DND-41 (cell line): Measurements from ENCODE around the gene VAMP1.

Source experiments
- ATAC-seq: fragments of 200-7000 bp; cut with Tn5 transposase; 3 replicates; pipeline ENCODE4 v1.9.1; 2021; ENCODE audit warnings: low read depth; ENCODE audit not compliant: insufficient read depth
- DNase-seq: peaks from one replicate; pipeline ENCODE4 v3.0.0-alpha.2; 2020
- H2AFZ ChIP-seq: 2 replicates; pipeline ENCODE4 v1.6.0; 2012; ENCODE audit warnings: low read depth, low read length
- H3K27ac ChIP-seq: 2 replicates; pipeline ENCODE4 v1.5.1; 2012; ENCODE audit warnings: low read length, inconsistent platforms
- H3K27me3 ChIP-seq: fragments of 200-600 bp; sonication (generic); 2 replicates; pipeline ENCODE4 v1.6.0; 2012; ENCODE audit warnings: low read length, mild to moderate bottlenecking, inconsistent platforms; ENCODE audit not compliant: insufficient read depth, poor library complexity
- H3K36me3 ChIP-seq: 2 replicates; pipeline ENCODE4 v1.5.1; 2012; ENCODE audit warnings: low read length, inconsistent platforms; ENCODE audit not compliant: insufficient read depth
- H3K4me1 ChIP-seq: 2 replicates; pipeline ENCODE4 v1.5.1; 2012; ENCODE audit warnings: mild to moderate bottlenecking, low read length; ENCODE audit not compliant: insufficient read depth
- H3K4me2 ChIP-seq: 2 replicates; pipeline ENCODE4 v1.6.0; 2012; ENCODE audit warnings: mild to moderate bottlenecking, moderate library complexity, low read length, inconsistent platforms; ENCODE audit not compliant: insufficient read depth
- H3K4me3 ChIP-seq, 2 experiments: fragments of 200-600 bp in 1 of 2; shearing (Covaris generic) in 1 of 2; 2 replicates each; pipeline ENCODE4 v1.5.1; 2012 to 2016; ENCODE audit warnings: inconsistent platforms in 2 of 2, low read length in 2 of 2, mild to moderate bottlenecking in 2 of 2, low read depth in 1 of 2, moderate library complexity in 1 of 2
- H3K79me2 ChIP-seq: 2 replicates; pipeline ENCODE4 v1.6.0; 2012; ENCODE audit warnings: low read length, inconsistent platforms; ENCODE audit not compliant: insufficient read depth
- H3K9ac ChIP-seq: 2 replicates; pipeline ENCODE4 v1.6.0; 2012; ENCODE audit warnings: low read depth, mild to moderate bottlenecking, inconsistent platforms, low read length, moderate library complexity
- H3K9me3 ChIP-seq: 2 replicates; pipeline ENCODE4 v1.5.1; 2012; ENCODE audit warnings: low read length, moderate library complexity, mild to moderate bottlenecking, inconsistent platforms; ENCODE audit not compliant: insufficient read depth, severe bottlenecking
- H4K20me1 ChIP-seq: 2 replicates; pipeline ENCODE4 v1.6.0; 2012; ENCODE audit warnings: low read length; ENCODE audit not compliant: insufficient read depth
- CTCF ChIP-seq: IDR thresholded peaks from 2 replicates; pipeline ENCODE4 v1.5.1; 2012; ENCODE audit warnings: borderline replicate concordance, low read length, moderate library complexity, mild to moderate bottlenecking; ENCODE audit not compliant: poor library complexity, severe bottlenecking; ENCODE audit errors: extremely low read depth
- EZH2 ChIP-seq: IDR thresholded peaks from 3 replicates; pipeline ENCODE4 v1.6.1; 2012; ENCODE audit warnings: borderline replicate concordance, low read depth, mild to moderate bottlenecking, moderate library complexity, low read length, inconsistent platforms; ENCODE audit not compliant: severe bottlenecking

The VAMP1 gene

GRCh38 chr12:6424866-6425265 lies 45.6 kb downstream of the VAMP1 start:
- Histone ChIP-seq H3K27me3 (no peaks in the 10 kb centered on the region), H3K9me3 (no peaks in the 10 kb centered on the region), H3K9ac (no peak overlapping the region), H3K4me2 (no peak overlapping the region), H3K36me3 (no peaks in the 10 kb centered on the region), H2AFZ (no peak overlapping the region), H3K27ac (no peak overlapping the region), H3K4me1 (peaks cover 18% of the 10 kb centered on the region), H3K4me3 (no peak overlapping the region), H3K79me2 (no peaks in the 10 kb centered on the region), H4K20me1 (no peaks in the 10 kb centered on the region)
- no peak for DNase-seq
- ATAC-seq: no peak
- TF ChIP-seq EZH2: no peak
- no peak for TF ChIP-seq CTCF

- Histone ChIP-seq H3K79me2 (no peaks in the 10 kb centered on the region), H3K4me2 (peak overlapping the region; percentile 5; the same call in 1 of the 2 replicates), H3K4me1 (peaks cover 18% of the 10 kb centered on the region), H3K4me3 (no peak overlapping the region), H4K20me1 (no peaks in the 10 kb centered on the region), H3K27me3 (no peaks in the 10 kb centered on the region), H3K36me3 (no peaks in the 10 kb centered on the region), H2AFZ (peak overlapping the region; percentile 54), H3K27ac (peak overlapping the region; percentile 54), H3K9ac (peak overlapping the region; percentile 14), H3K9me3 (no peaks in the 10 kb centered on the region)
- DNase-seq (no peak), ATAC-seq (no peak; the same call in 2 of the 3 replicates)
- no peak for TF ChIP-seq CTCF
- no peak for TF ChIP-seq EZH2
Measured at GRCh38 chr12:6424008-6424347, 46.5 kb downstream of the VAMP1 start.

- H3K27ac ChIP-seq: peak overlapping the region; percentile 54
- no peaks in the 10 kb centered on the region for H4K20me1 ChIP-seq
- no peaks in the 10 kb centered on the region for H3K79me2 ChIP-seq
- peaks cover 18% of the 10 kb centered on the region for H3K4me1 ChIP-seq
- H3K4me2 ChIP-seq: peak overlapping the region; percentile 5; the same call in 1 of the 2 replicates
- peak overlapping the region; percentile 54 for H2AFZ ChIP-seq
- H3K9ac ChIP-seq: peak overlapping the region; percentile 14
- no peaks in the 10 kb centered on the region for H3K27me3 ChIP-seq
- TF ChIP-seq EZH2 (no peak), CTCF (peak; percentile 98)
- H3K36me3 ChIP-seq: no peaks in the 10 kb centered on the region
- no peaks in the 10 kb centered on the region for H3K9me3 ChIP-seq
- ATAC-seq: peak; percentile 99
- H3K4me3 ChIP-seq: no peak overlapping the region
- peak; percentile 85 for DNase-seq
Measured at GRCh38 chr12:6423267-6424007, 47.0 kb downstream of the VAMP1 start.

GRCh38 chr12:6420364-6420763 lies 50.1 kb downstream of the VAMP1 start:
- Histone ChIP-seq H3K4me3 (no peak overlapping the region), H3K79me2 (no peaks in the 10 kb centered on the region), H3K27me3 (peaks cover 3% of the 10 kb centered on the region), H3K9me3 (no peaks in the 10 kb centered on the region), H3K27ac (no peak overlapping the region), H3K36me3 (no peaks in the 10 kb centered on the region), H2AFZ (no peak overlapping the region), H4K20me1 (no peaks in the 10 kb centered on the region), H3K4me2 (no peak overlapping the region), H3K9ac (no peak overlapping the region), H3K4me1 (peaks cover 10% of the 10 kb centered on the region)
- ATAC-seq: no peak
- no peak for DNase-seq
- TF ChIP-seq EZH2: no peak
- TF ChIP-seq CTCF: no peak
